Muscle layer of duodenum (tissue), 2 donors: ENCODE data around the gene CD209.

Experiments
- H3K27ac ChIP-seq: one replicate; pipeline ENCODE4 v1.7.0; 2013; ENCODE audit warnings: mild to moderate bottlenecking, low read length
- H3K27me3 ChIP-seq: one replicate; pipeline ENCODE4 v1.7.0; 2013; ENCODE audit warnings: low read depth, mild to moderate bottlenecking, control low read depth, low read length
- H3K36me3 ChIP-seq, 2 donors: one replicate each; pipeline ENCODE4 v1.7.0; 2013; ENCODE audit warnings: low read length in 2 of 2, control low read depth in 1 of 2, mild to moderate bottlenecking in 1 of 2; ENCODE audit not compliant: insufficient read depth in 2 of 2, control insufficient read depth in 1 of 2
- H3K4me1 ChIP-seq, 2 donors: one replicate each; pipeline ENCODE4 v1.7.0; 2013; ENCODE audit warnings: low read length in 2 of 2, mild to moderate bottlenecking in 2 of 2, control low read depth in 1 of 2, moderate library complexity in 1 of 2; ENCODE audit not compliant: insufficient read depth in 2 of 2, control insufficient read depth in 1 of 2
- H3K4me3 ChIP-seq, 2 donors: one replicate each; pipeline ENCODE4 v1.7.0; 2013; ENCODE audit warnings: low read length in 2 of 2, low read depth in 1 of 2, mild to moderate bottlenecking in 1 of 2
- H3K9me3 ChIP-seq, 2 donors: one replicate each; pipeline ENCODE4 v1.7.0; 2013; ENCODE audit warnings: low read length in 2 of 2, control low read depth in 1 of 2, mild to moderate bottlenecking in 1 of 2; ENCODE audit not compliant: control insufficient read depth in 1 of 2
- donor health status: healthy.

Gene CD209

GRCh38 chr19:7701654-7702457 is 45.5 kb downstream of the CD209 start, which contains the start of gene FCER2:
FCER2 (minus strand) TSS chr19:7702131; CDS start chr19:7699760, 2,371 bp downstream.
- H3K9me3 ChIP-seq = no peaks in the 10 kb centered on the region
- no peaks in the 10 kb centered on the region for H3K4me1 ChIP-seq
- no peaks in the 10 kb centered on the region for H3K36me3 ChIP-seq
- H3K27me3 ChIP-seq = peaks cover 6% of the 10 kb centered on the region
- no peak within 1 kb of the TSS for H3K27ac ChIP-seq
- no peak within 1 kb of the TSS for H3K4me3 ChIP-seq

GRCh38 chr19:7701049-7701653 is 46.2 kb downstream of the CD209 start:
- no peaks in the 10 kb centered on the region for H3K36me3 ChIP-seq
- no peak overlapping the region for H3K4me3 ChIP-seq
- H3K9me3 ChIP-seq = no peaks in the 10 kb centered on the region
- H3K27me3 ChIP-seq = peaks cover 6% of the 10 kb centered on the region
- H3K27ac ChIP-seq = no peak overlapping the region
- no peaks in the 10 kb centered on the region for H3K4me1 ChIP-seq

GRCh38 chr19:7699417-7700401 is 47.6 kb downstream of the CD209 start:
- Histone ChIP-seq H3K9me3 (no peaks in the 10 kb centered on the region), H3K36me3 (no peaks in the 10 kb centered on the region), H3K27ac (no peak overlapping the region), H3K4me1 (no peaks in the 10 kb centered on the region), H3K27me3 (peaks cover 6% of the 10 kb centered on the region), H3K4me3 (no peak overlapping the region)

- Histone ChIP-seq H3K36me3 (no peaks in the 10 kb centered on the region), H3K27ac (no peak overlapping the region), H3K9me3 (no peaks in the 10 kb centered on the region), H3K27me3 (peaks cover 6% of the 10 kb centered on the region), H3K4me3 (no peak overlapping the region), H3K4me1 (no peaks in the 10 kb centered on the region)
Measured at GRCh38 chr19:7699003-7699402, 48.3 kb downstream of the CD209 start.

- peaks cover 6% of the 10 kb centered on the region for H3K27me3 ChIP-seq
- H3K4me3 ChIP-seq = no peak overlapping the region
- H3K36me3 ChIP-seq = no peaks in the 10 kb centered on the region
- H3K9me3 ChIP-seq = no peaks in the 10 kb centered on the region
- H3K4me1 ChIP-seq = no peaks in the 10 kb centered on the region
- no peak overlapping the region for H3K27ac ChIP-seq
Measured at GRCh38 chr19:7698583-7698982, 48.8 kb downstream of the CD209 start.

GRCh38 chr19:7697721-7698287 is 49.5 kb downstream of the CD209 start:
- no peaks in the 10 kb centered on the region for H3K4me1 ChIP-seq
- H3K27me3 ChIP-seq = peaks cover 6% of the 10 kb centered on the region
- H3K4me3 ChIP-seq = no peak overlapping the region
- no peaks in the 10 kb centered on the region for H3K9me3 ChIP-seq
- H3K36me3 ChIP-seq = no peaks in the 10 kb centered on the region
- no peak overlapping the region for H3K27ac ChIP-seq

GRCh38 chr19:7694499-7694898 is 52.8 kb downstream of the CD209 start:
- no peaks in the 10 kb centered on the region for H3K36me3 ChIP-seq
- H3K4me3 ChIP-seq = no peak overlapping the region
- no peak overlapping the region for H3K27ac ChIP-seq
- H3K4me1 ChIP-seq = no peaks in the 10 kb centered on the region
- H3K27me3 ChIP-seq = peaks cover 6% of the 10 kb centered on the region
- no peaks in the 10 kb centered on the region for H3K9me3 ChIP-seq

- H3K36me3 ChIP-seq = no peaks in the 10 kb centered on the region
- no peak overlapping the region for H3K27ac ChIP-seq
- no peak overlapping the region for H3K4me3 ChIP-seq
- no peaks in the 10 kb centered on the region for H3K27me3 ChIP-seq
- no peaks in the 10 kb centered on the region for H3K9me3 ChIP-seq
- H3K4me1 ChIP-seq = no peaks in the 10 kb centered on the region
Measured at GRCh38 chr19:7692417-7693088, 54.8 kb downstream of the CD209 start.

GRCh38 chr19:7691497-7691896 is 55.8 kb downstream of the CD209 start:
- Histone ChIP-seq H3K27ac (no peak overlapping the region), H3K9me3 (no peaks in the 10 kb centered on the region), H3K36me3 (no peaks in the 10 kb centered on the region), H3K4me1 (no peaks in the 10 kb centered on the region), H3K4me3 (no peak overlapping the region), H3K27me3 (no peaks in the 10 kb centered on the region)

GRCh38 chr19:7690779-7691258 is 56.5 kb downstream of the CD209 start:
- Histone ChIP-seq H3K27ac (no peak overlapping the region), H3K9me3 (no peaks in the 10 kb centered on the region), H3K27me3 (no peaks in the 10 kb centered on the region), H3K4me1 (no peaks in the 10 kb centered on the region), H3K36me3 (no peaks in the 10 kb centered on the region), H3K4me3 (no peak overlapping the region)
